Measurements from ENCODE around the gene GJB2.

The GJB2 gene

GRCh38 chr13:20151612-20152011, 41.1 kb downstream of the GJB2 start:
- peaks cover 14% of the 10 kb centered on the region for H3K27me3 ChIP-seq (replicated peaks)
- DNase-seq: no peak

GRCh38 chr13:20151016-20151415, 41.7 kb downstream of the GJB2 start:
- Histone ChIP-seq H3K4me3 (ENCODE audit: low read depth, low read length) (no peak overlapping the region), H3K27me3 (replicated peaks) (peaks cover 12% of the 10 kb centered on the region), H3K36me3 (replicated peaks) (no peaks in the 10 kb centered on the region), H3K27ac (no peak overlapping the region)
- in situ Hi-C loops (cut with HindIII; ENCODE audit: low pct_ligation_motif_present, low sequenced_read_pairs): loop anchor here (10.0 kb wide), 1 partner anchor 66 kb away; no protein-coding TSS in a partner anchor
- no peak for TF ChIP-seq CTCF (IDR thresholded peaks at IDR 0.05; ENCODE audit: low read depth, low read length, missing control alignments)
- no peak for DNase-seq

More at GRCh38 chr13:20151612-20152011, 41.1 kb downstream of the GJB2 start:
- Histone ChIP-seq H3K36me3 (replicated peaks) (no peaks in the 10 kb centered on the region), H3K27ac (no peak overlapping the region), H3K4me3 (ENCODE audit: low read depth, low read length) (no peak overlapping the region)
- in situ Hi-C loops (cut with HindIII; ENCODE audit: low pct_ligation_motif_present, low sequenced_read_pairs): loop anchor here (10.0 kb wide), 1 partner anchor 67 kb away; no protein-coding TSS in a partner anchor
- TF ChIP-seq CTCF (IDR thresholded peaks at IDR 0.05; ENCODE audit: low read depth, low read length, missing control alignments): no peak

- Histone ChIP-seq H3K4me3 (ENCODE audit: low read depth, low read length) (no peak overlapping the region), H3K27me3 (replicated peaks) (peaks cover 13% of the 10 kb centered on the region), H3K27ac (no peak overlapping the region), H3K36me3 (replicated peaks) (no peaks in the 10 kb centered on the region)
- in situ Hi-C loops (cut with HindIII; ENCODE audit: low pct_ligation_motif_present, low sequenced_read_pairs): loop anchor here (10.0 kb wide), 1 partner anchor 66 kb away; no protein-coding TSS in a partner anchor
- TF ChIP-seq CTCF (IDR thresholded peaks at IDR 0.05; ENCODE audit: low read depth, low read length, missing control alignments): no peak
- DNase-seq: no peak
Observed at GRCh38 chr13:20150561-20150960, 42.2 kb downstream of the GJB2 start.

- H3K4me3 ChIP-seq (ENCODE audit: low read depth, low read length): no peak overlapping the region
- H3K27ac ChIP-seq: no peak overlapping the region
- H3K36me3 ChIP-seq (replicated peaks): no peaks in the 10 kb centered on the region
- peaks cover 13% of the 10 kb centered on the region for H3K27me3 ChIP-seq (replicated peaks)
- DNase-seq: no peak
- in situ Hi-C loops (cut with HindIII; ENCODE audit: low pct_ligation_motif_present, low sequenced_read_pairs): loop anchor here (10.0 kb wide), 1 partner anchor 65 kb away; no protein-coding TSS in a partner anchor
- no peak for TF ChIP-seq CTCF (IDR thresholded peaks at IDR 0.05; ENCODE audit: low read depth, low read length, missing control alignments)
Observed at GRCh38 chr13:20149762-20150161, 43.0 kb downstream of the GJB2 start.

GRCh38 chr13:20148501-20149183, 44.1 kb downstream of the GJB2 start:
- TF ChIP-seq CTCF (IDR thresholded peaks at IDR 0.05; ENCODE audit: low read depth, low read length, missing control alignments): no peak
- Histone ChIP-seq H3K27me3 (replicated peaks) (peaks cover 13% of the 10 kb centered on the region), H3K36me3 (replicated peaks) (no peaks in the 10 kb centered on the region), H3K27ac (no peak overlapping the region), H3K4me3 (ENCODE audit: low read depth, low read length) (no peak overlapping the region)
- in situ Hi-C loops (cut with HindIII; ENCODE audit: low pct_ligation_motif_present, low sequenced_read_pairs): no loop called here
- no peak for DNase-seq

Measured in brain microvascular endothelial cell (primary cell).